A549 treated with CpdA at 1 μM for 4 hours (cell line): ENCODE data around the gene WDR91. TPM values are rescaled to one million over a fixed set of nuclear protein-coding genes. Genes with fewer than 3 reads are reported as not detected.

Experiments used
- total RNA-seq: library from RNA; stranded (reverse); fragments of 200-300 nt; extraction: Qiagen RNA extraction; gene quantifications from 5 replicates; pipeline ENCODE4 v1.2.3, GENCODE V29; 2022; ENCODE audit warnings: low read depth

The WDR91 gene
- total RNA-seq = 4.6 to 7.7 TPM (median 6.1 TPM) in 5 replicates

GRCh38 chr7:135211179-135211945 is at the start of gene WDR91:
TSS of gene WDR91 (minus strand) at chr7:135211526. CDS start at chr7:135211502, 24 bp downstream.

GRCh38 chr7:135233570-135233969 is 22.2 kb upstream of the WDR91 start, which contains the start of gene STRA8:
TSS of gene STRA8 (plus strand) at chr7:135233838. CDS start at chr7:135240525, 6,687 bp downstream.

GRCh38 chr7:135170274-135170997 is 40.9 kb downstream of the WDR91 start, which contains the start of gene CYREN:
TSS of gene CYREN (minus strand) at chr7:135170707. CDS start at chr7:135168922, 1,785 bp downstream.

GRCh38 chr7:135147899-135148721 is 63.2 kb downstream of the WDR91 start, which contains the start of gene TMEM140:
TSS of gene TMEM140 (plus strand) at chr7:135148072. CDS start at chr7:135164442, 16,370 bp downstream.

Other genes with a start within 250 kb of the WDR91 start
- 0.73 to 1.4 TPM (median 1.1 TPM) in 5 replicates for gene AGBL3, start 225.0 kb downstream of the WDR91 start, total RNA-seq
- 1.0 to 2.0 TPM (median 1.3 TPM) in 5 replicates for gene TMEM140, start 63.5 kb downstream of the WDR91 start, total RNA-seq
- gene CYREN, start 40.8 kb downstream of the WDR91 start, total RNA-seq = 64.2 to 71.1 TPM (median 70.4 TPM) in 5 replicates
- gene STRA8, start 22.3 kb upstream of the WDR91 start, total RNA-seq = not detected in 5 replicates